HEK293 (cell line): Measurements from ENCODE around the gene CCDC142.

ENCODE experiments used
- CTCF ChIP-seq: fragments of 450-650 bp; formaldehyde crosslinking; IDR thresholded peaks from 2 replicates; pipeline ENCODE4 v1.5.1; 2016; ENCODE audit warnings: missing biosample characterization, missing genetic modification characterization
- PATZ1 ChIP-seq: fragments of 450-650 bp; formaldehyde crosslinking; IDR thresholded peaks from 2 replicates; pipeline ENCODE4 v1.5.1; 2016; ENCODE audit warnings: missing biosample characterization, missing genetic modification characterization
- REST ChIP-seq: fragments of 450-650 bp; formaldehyde crosslinking; IDR thresholded peaks from 2 replicates; pipeline ENCODE4 v1.5.1; 2016; ENCODE audit warnings: missing biosample characterization, missing genetic modification characterization
- SETDB1 ChIP-seq: IDR thresholded peaks from one replicate; pipeline ENCODE4 v1.6.1; 2017; ENCODE audit warnings: mild to moderate bottlenecking, low read length, moderate library complexity, mixed read lengths; ENCODE audit not compliant: insufficient read length
- ZBTB7A ChIP-seq: fragments of 450-650 bp; formaldehyde crosslinking; IDR thresholded peaks from 2 replicates; pipeline ENCODE4 v1.5.1; 2016; ENCODE audit warnings: low read depth, missing biosample characterization, missing genetic modification characterization
- ZFP69B ChIP-seq: fragments of 450-650 bp; formaldehyde crosslinking; IDR thresholded peaks from 2 replicates; pipeline ENCODE4 v1.5.1; 2016; ENCODE audit warnings: missing biosample characterization, missing genetic modification characterization
- ZNF2 ChIP-seq: fragments of 450-650 bp; formaldehyde crosslinking; IDR thresholded peaks from 2 replicates; pipeline ENCODE4 v1.5.1; 2016; ENCODE audit warnings: missing biosample characterization, missing genetic modification characterization
- ZNF24 ChIP-seq: fragments of 450-650 bp; formaldehyde crosslinking; IDR thresholded peaks from 2 replicates; pipeline ENCODE4 v1.5.1; 2016; ENCODE audit warnings: missing biosample characterization, missing genetic modification characterization
- ZNF423 ChIP-seq: fragments of 450-650 bp; formaldehyde crosslinking; IDR thresholded peaks from 2 replicates; pipeline ENCODE4 v1.5.1; 2016; ENCODE audit warnings: missing biosample characterization, missing genetic modification characterization
- ZNF473 ChIP-seq: fragments of 450-650 bp; formaldehyde crosslinking; IDR thresholded peaks from 2 replicates; pipeline ENCODE4 v1.5.1; 2017; ENCODE audit warnings: missing biosample characterization, missing genetic modification characterization
- ZNF707 ChIP-seq: fragments of 450-650 bp; formaldehyde crosslinking; IDR thresholded peaks from 2 replicates; pipeline ENCODE4 v1.5.1; 2016; ENCODE audit warnings: missing biosample characterization, missing genetic modification characterization

- TF ChIP-seq CTCF (tag by site-specific recombination) = no peak
- TF ChIP-seq ZNF473 = no peak
- no peak for TF ChIP-seq SETDB1
- no peak for TF ChIP-seq PATZ1 (tag by site-specific recombination)
- no peak for TF ChIP-seq ZBTB7A
- no peak for TF ChIP-seq ZNF2 (tag by site-specific recombination)
- no peak for TF ChIP-seq REST (tag by site-specific recombination)
- TF ChIP-seq ZNF707 (tag by site-specific recombination) = no peak
- no peak for TF ChIP-seq ZFP69B
- TF ChIP-seq ZNF423 (tag by site-specific recombination) = no peak
- TF ChIP-seq ZNF24 (tag by site-specific recombination) = no peak
Measured at GRCh38 chr2:74493546-74493945, 10.7 kb upstream of the CCDC142 start.
